ENCODE results near the gene TMEM30B.

The TMEM30B gene

DNA sequence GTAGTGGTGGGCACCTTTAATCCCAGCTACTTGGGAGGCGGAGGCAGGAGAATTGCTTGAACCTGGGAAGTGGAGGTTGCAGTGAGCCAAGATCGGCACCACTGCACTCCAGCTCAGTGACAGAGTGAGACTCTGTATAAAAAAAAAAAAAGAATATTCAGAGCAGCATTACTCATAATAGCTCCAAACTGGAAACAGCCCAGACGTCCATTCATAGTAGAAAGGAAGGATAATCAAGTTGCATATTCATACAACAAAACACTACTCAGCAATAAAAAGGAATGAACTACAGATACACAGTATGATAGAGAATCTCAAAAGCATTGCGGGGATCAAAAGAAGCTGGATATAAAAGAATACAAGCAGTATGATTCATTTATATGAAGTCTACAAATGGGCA is 19.1 kb downstream of the TMEM30B start:
- no peaks in the 10 kb centered on the region for H4K20me1 ChIP-seq (ENCODE audit: insufficient read depth, low read length)
- no peaks in the 10 kb centered on the region for H3F3A ChIP-seq (ENCODE audit: insufficient read depth, low read length)
- TF ChIP-seq, protein P1, sequence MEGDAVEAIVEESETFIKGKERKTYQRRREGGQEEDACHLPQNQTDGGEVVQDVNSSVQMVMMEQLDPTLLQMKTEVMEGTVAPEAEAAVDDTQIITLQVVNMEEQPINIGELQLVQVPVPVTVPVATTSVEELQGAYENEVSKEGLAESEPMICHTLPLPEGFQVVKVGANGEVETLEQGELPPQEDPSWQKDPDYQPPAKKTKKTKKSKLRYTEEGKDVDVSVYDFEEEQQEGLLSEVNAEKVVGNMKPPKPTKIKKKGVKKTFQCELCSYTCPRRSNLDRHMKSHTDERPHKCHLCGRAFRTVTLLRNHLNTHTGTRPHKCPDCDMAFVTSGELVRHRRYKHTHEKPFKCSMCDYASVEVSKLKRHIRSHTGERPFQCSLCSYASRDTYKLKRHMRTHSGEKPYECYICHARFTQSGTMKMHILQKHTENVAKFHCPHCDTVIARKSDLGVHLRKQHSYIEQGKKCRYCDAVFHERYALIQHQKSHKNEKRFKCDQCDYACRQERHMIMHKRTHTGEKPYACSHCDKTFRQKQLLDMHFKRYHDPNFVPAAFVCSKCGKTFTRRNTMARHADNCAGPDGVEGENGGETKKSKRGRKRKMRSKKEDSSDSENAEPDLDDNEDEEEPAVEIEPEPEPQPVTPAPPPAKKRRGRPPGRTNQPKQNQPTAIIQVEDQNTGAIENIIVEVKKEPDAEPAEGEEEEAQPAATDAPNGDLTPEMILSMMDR (IDR thresholded peaks at IDR 0.05; ENCODE audit: low read length) = no peak
- TF ChIP-seq EZH2 (IDR thresholded peaks at IDR 0.05; ENCODE audit: borderline replicate concordance, low read length) = no peak
- no peaks in the 10 kb centered on the region for H3K4me1 ChIP-seq (ENCODE audit: insufficient read depth, low read length, severe bottlenecking)
- H3K79me2 ChIP-seq (ENCODE audit: insufficient read depth, low read length) = no peaks in the 10 kb centered on the region
- no peak overlapping the region for H2AFZ ChIP-seq (ENCODE audit: low read length)
- H3K9me2 ChIP-seq (ENCODE audit: low read depth, low read length) = no peaks in the 10 kb centered on the region
- no peaks in the 10 kb centered on the region for H3K36me3 ChIP-seq (ENCODE audit: insufficient read depth, low read length)
- H3K27me3 ChIP-seq (ENCODE audit: insufficient read depth, low read length) = no peaks in the 10 kb centered on the region
- H3K4me3 ChIP-seq (ENCODE audit: low read depth, low read length, poor library complexity, severe bottlenecking) = no peak overlapping the region
- H3K9me3 ChIP-seq (ENCODE audit: low read length) = no peaks in the 10 kb centered on the region
- no peak overlapping the region for H3K27ac ChIP-seq (ENCODE audit: low read depth, low read length, poor library complexity, severe bottlenecking)
- H3K4me2 ChIP-seq (ENCODE audit: low read length) = no peak overlapping the region
- H3K9ac ChIP-seq (ENCODE audit: low read length) = no peak overlapping the region

DNA sequence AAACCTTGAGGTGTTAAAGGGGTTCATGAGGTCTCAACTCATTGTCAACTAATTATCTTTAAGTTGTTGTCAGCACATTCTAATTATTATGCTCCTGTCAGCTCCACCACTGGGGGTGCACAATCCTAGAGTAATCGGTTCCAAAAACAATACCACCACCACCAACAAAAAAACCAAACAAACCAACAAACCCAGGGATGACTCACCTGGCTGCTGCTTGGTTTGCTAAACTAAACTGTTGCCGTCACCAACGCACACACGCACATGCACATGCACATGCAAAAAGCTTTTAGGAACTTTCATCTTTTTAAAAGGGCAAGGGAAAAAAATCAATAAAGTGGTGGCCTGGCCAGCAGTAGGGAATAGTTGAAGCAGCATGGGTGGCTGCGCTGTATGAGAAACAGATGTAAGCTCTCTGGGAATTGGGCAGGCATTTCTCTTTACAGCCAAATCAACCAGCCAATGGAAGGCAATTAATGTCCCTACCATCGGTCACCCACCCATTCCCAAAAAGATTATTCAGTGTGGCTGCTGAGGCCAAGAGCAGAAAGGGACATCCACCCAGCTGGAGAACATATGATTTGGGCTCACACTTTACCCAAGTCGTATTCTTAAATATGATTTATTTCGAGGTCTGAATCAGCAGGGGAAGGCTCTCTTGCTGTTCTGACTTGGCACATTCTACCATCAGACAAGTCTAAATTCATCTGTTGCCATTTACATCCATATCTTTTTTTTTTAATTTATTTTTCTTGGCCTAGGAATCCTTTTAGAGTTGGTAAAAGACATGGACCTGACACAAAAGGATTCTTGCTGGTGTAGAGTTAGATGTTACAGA is 20.0 kb downstream of the TMEM30B start:
- no peak overlapping the region for H3K9ac ChIP-seq (ENCODE audit: low read length)

DNA sequence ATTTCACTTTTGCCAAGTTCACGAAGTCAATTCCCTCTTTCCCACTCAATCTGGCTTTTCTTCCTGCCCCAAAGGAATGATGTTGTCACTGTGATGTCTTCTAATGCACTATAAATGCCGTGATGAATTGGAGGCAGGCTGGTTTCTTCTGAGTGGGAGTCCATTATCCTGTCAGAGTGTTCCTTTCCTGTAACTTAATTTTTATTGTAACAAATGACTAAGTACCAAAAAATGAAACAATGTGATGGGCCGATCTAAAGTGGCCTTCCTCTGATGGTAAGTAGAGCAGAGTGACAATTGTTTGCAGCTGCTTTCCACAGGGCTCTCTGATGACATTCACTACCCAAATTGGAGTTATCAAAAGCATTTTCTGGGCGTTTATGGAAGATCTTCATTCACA is 22.2 kb downstream of the TMEM30B start:
- H3K27me3 ChIP-seq (ENCODE audit: insufficient read depth, low read length) = no peaks in the 10 kb centered on the region

More for the DNA sequence above, 20.0 kb downstream of the TMEM30B start:
- no peaks in the 10 kb centered on the region for H3K9me2 ChIP-seq (ENCODE audit: low read depth, low read length)
- no peaks in the 10 kb centered on the region for H3K9me3 ChIP-seq (ENCODE audit: low read length)
- H3F3A ChIP-seq (ENCODE audit: insufficient read depth, low read length) = no peaks in the 10 kb centered on the region
- H3K4me3 ChIP-seq (ENCODE audit: low read depth, low read length, poor library complexity, severe bottlenecking) = no peak overlapping the region
- no peaks in the 10 kb centered on the region for H3K36me3 ChIP-seq (ENCODE audit: insufficient read depth, low read length)
- no peak overlapping the region for H3K4me2 ChIP-seq (ENCODE audit: low read length)
- no peak overlapping the region for H2AFZ ChIP-seq (ENCODE audit: low read length)
- no peaks in the 10 kb centered on the region for H4K20me1 ChIP-seq (ENCODE audit: insufficient read depth, low read length)
- TF ChIP-seq EZH2 (IDR thresholded peaks at IDR 0.05; ENCODE audit: borderline replicate concordance, low read length) = no peak
- TF ChIP-seq, protein P1 (IDR thresholded peaks at IDR 0.05; ENCODE audit: low read length) = no peak
- no peak overlapping the region for H3K27ac ChIP-seq (ENCODE audit: low read depth, low read length, poor library complexity, severe bottlenecking)
- no peaks in the 10 kb centered on the region for H3K4me1 ChIP-seq (ENCODE audit: insufficient read depth, low read length, severe bottlenecking)
- no peaks in the 10 kb centered on the region for H3K27me3 ChIP-seq (ENCODE audit: insufficient read depth, low read length)
- H3K79me2 ChIP-seq (ENCODE audit: insufficient read depth, low read length) = no peaks in the 10 kb centered on the region

More for the DNA sequence above, 22.2 kb downstream of the TMEM30B start:
- no peaks in the 10 kb centered on the region for H3K36me3 ChIP-seq (ENCODE audit: insufficient read depth, low read length)
- no peaks in the 10 kb centered on the region for H4K20me1 ChIP-seq (ENCODE audit: insufficient read depth, low read length)
- H3K4me3 ChIP-seq (ENCODE audit: low read depth, low read length, poor library complexity, severe bottlenecking) = no peak overlapping the region
- no peaks in the 10 kb centered on the region for H3K4me1 ChIP-seq (ENCODE audit: insufficient read depth, low read length, severe bottlenecking)
- H3K9me2 ChIP-seq (ENCODE audit: low read depth, low read length) = no peaks in the 10 kb centered on the region
- H2AFZ ChIP-seq (ENCODE audit: low read length) = no peak overlapping the region
- no peak overlapping the region for H3K4me2 ChIP-seq (ENCODE audit: low read length)
- no peaks in the 10 kb centered on the region for H3K79me2 ChIP-seq (ENCODE audit: insufficient read depth, low read length)
- TF ChIP-seq EZH2 (IDR thresholded peaks at IDR 0.05; ENCODE audit: borderline replicate concordance, low read length) = no peak
- TF ChIP-seq, protein P1 (IDR thresholded peaks at IDR 0.05; ENCODE audit: low read length) = no peak
- H3K27ac ChIP-seq (ENCODE audit: low read depth, low read length, poor library complexity, severe bottlenecking) = no peak overlapping the region
- no peaks in the 10 kb centered on the region for H3F3A ChIP-seq (ENCODE audit: insufficient read depth, low read length)
- H3K9me3 ChIP-seq (ENCODE audit: low read length) = no peaks in the 10 kb centered on the region
- H3K9ac ChIP-seq (ENCODE audit: low read length) = no peak overlapping the region

Data from OCI-LY1 (cell line).